Activated CD8-positive, alpha-beta memory T cell treated with anti-CD3 and anti-CD28 coated beads for 36 hours (primary cell): Measurements from ENCODE around the gene CRMP1. TPM values are rescaled to one million over a fixed set of nuclear protein-coding genes. Genes with fewer than 3 reads are reported as not detected.

Experiments used
- CTCF ChIA-PET: fragments of 350-600 bp; sonication (Branson Sonifier 250); formaldehyde crosslinking; loops from one replicate; lab custom pipeline; 2021; ENCODE audit warnings: antibody characterized with exemption; lab: Charles Lee
- POLR2A ChIA-PET: fragments of 350-600 bp; sonication (Branson Sonifier 250); formaldehyde crosslinking; loops from one replicate; lab custom pipeline; 2021; ENCODE audit warnings: antibody characterized with exemption; lab: Charles Lee
- total RNA-seq, 2 experiments: library from RNA; stranded (reverse); gene quantifications; one replicate each; pipeline ENCODE4 v1.2.3, GENCODE V29; 2021

The CRMP1 gene
- total RNA-seq, 2 experiments from 2014 or later, result not detected

GRCh38 chr4:5921101-5921980, 28.5 kb upstream of the CRMP1 start:
- CTCF ChIA-PET, result no interaction called here
- POLR2A ChIA-PET, result no interaction called here

GRCh38 chr4:5919571-5919970, 26.7 kb upstream of the CRMP1 start:
- POLR2A ChIA-PET, result no interaction called here
- CTCF ChIA-PET, result no interaction called here

GRCh38 chr4:5919044-5919443, 26.2 kb upstream of the CRMP1 start:
- ChIA-PET POLR2A (no interaction called here), CTCF (no interaction called here)

- POLR2A ChIA-PET, result no interaction called here
Observed at GRCh38 chr4:5918331-5918985, 25.6 kb upstream of the CRMP1 start.

GRCh38 chr4:5917672-5918071, 24.8 kb upstream of the CRMP1 start:
- CTCF ChIA-PET, result no interaction called here
- POLR2A ChIA-PET, result no interaction called here

More at GRCh38 chr4:5918331-5918985, 25.6 kb upstream of the CRMP1 start:
- CTCF ChIA-PET, result no interaction called here

- ChIA-PET POLR2A (no interaction called here), CTCF (no interaction called here)
Observed at GRCh38 chr4:5916229-5916628, 23.3 kb upstream of the CRMP1 start.

DNA sequence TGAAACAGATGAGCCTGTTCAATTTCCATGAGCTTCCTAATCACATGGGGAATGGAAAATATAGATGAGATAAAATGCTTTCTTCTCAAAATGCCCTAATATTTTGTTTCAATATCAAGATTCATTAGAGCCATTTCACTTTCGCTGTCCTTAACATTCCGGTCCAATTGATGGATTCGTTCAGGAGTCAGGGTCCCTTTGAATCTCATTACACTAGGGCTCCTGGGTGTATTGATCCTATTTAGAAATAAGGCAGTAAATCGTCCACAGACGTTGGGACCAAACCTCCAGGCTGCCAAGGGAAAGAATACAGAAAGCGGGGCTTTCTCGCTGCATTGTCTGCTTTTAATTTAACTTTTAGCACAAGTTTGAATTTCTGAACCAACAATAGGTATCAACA, 20.6 kb upstream of the CRMP1 start:
- POLR2A ChIA-PET, result no interaction called here
- CTCF ChIA-PET, result no interaction called here

DNA sequence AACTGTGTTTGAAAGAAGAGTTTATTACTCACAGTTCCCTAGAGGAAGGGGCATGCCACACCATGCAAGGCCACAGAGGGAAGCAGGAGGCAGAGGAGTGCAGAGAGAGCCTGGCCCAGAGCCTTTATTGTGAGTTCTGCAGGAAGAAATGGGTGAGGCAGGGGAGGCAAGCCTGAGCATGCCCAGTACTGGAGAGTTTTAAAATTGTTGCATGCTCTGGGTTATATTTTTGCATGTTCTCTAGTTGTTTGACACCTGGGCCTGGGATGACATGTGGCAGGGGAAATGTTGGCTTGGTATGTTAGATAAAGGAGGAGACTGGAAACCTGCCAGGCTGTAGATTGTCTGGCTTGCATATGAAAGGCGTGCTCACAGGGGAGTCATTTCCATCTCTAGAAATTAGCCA, 19.7 kb upstream of the CRMP1 start:
- ChIA-PET CTCF (no interaction called here), POLR2A (no interaction called here)

GRCh38 chr4:5908876-5909427, 16.1 kb upstream of the CRMP1 start:
- POLR2A ChIA-PET, result no interaction called here
- CTCF ChIA-PET, result no interaction called here

GRCh38 chr4:5906191-5906590, 13.3 kb upstream of the CRMP1 start:
- POLR2A ChIA-PET, result no interaction called here
- CTCF ChIA-PET, result no interaction called here

- POLR2A ChIA-PET, result no interaction called here
- CTCF ChIA-PET, result no interaction called here
Observed at GRCh38 chr4:5905714-5906113, 12.8 kb upstream of the CRMP1 start.

- CTCF ChIA-PET, result no interaction called here
- POLR2A ChIA-PET, result no interaction called here
Observed at GRCh38 chr4:5900844-5901243, 8.0 kb upstream of the CRMP1 start.

DNA sequence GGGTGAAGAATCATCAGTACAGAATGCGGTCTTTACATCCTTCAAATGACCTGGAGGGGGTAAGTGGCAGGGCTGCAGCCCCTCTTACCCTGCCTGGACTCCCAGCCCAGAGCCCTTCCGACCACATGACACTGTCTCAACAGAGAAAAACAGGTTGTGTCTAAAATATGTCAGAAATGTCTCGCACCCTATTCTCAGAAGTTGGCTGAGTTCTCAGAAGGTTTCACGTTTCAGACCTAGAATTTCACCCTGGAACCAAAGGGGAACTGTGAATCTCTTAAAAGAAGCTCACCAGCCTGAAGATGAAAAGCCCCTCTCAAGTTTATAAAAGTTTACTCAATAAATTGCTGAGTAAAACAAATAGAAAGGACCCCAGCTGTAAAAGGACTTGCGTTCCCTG, 7.0 kb upstream of the CRMP1 start:
- CTCF ChIA-PET, result no interaction called here

GRCh38 chr4:5899396-5899795, 6.5 kb upstream of the CRMP1 start:
- POLR2A ChIA-PET, result no interaction called here
- CTCF ChIA-PET, result interaction anchor here (0.6 kb wide), 1 partner anchor 21 kb away, joined by 5 read pairs; no protein-coding TSS in a partner anchor

More for the DNA sequence above, 7.0 kb upstream of the CRMP1 start:
- POLR2A ChIA-PET, result no interaction called here

- CTCF ChIA-PET, result no interaction called here
- POLR2A ChIA-PET, result no interaction called here
Observed at GRCh38 chr4:5897674-5898073, 4.8 kb upstream of the CRMP1 start.

DNA sequence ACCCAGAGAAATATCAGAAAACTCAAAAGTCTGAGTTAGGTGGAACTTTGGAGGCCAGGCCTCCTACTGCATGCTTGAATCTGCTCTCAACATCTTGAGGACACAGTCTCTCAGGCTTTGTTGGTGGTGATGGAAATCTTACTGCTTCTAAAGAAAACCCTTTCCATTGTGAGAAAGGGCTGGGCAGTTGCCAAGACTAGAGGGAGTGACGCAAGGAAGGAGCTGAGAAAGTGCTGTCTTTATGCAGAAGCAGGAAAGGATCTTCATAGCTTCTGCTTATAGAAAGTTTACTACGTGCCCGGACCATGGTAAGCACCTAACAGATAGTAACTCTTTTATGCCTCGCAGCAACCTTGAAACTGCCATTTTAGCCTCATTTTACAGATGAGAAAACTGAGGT, 2.4 kb upstream of the CRMP1 start:
- CTCF ChIA-PET, result no interaction called here
- POLR2A ChIA-PET, result no interaction called here

GRCh38 chr4:5894266-5894665, 1.4 kb upstream of the CRMP1 start:
- ChIA-PET CTCF (no interaction called here), POLR2A (no interaction called here)

- POLR2A ChIA-PET, result no interaction called here
- CTCF ChIA-PET, result no interaction called here
Observed at GRCh38 chr4:5893591-5893990, 705 bp upstream of the CRMP1 start.

DNA sequence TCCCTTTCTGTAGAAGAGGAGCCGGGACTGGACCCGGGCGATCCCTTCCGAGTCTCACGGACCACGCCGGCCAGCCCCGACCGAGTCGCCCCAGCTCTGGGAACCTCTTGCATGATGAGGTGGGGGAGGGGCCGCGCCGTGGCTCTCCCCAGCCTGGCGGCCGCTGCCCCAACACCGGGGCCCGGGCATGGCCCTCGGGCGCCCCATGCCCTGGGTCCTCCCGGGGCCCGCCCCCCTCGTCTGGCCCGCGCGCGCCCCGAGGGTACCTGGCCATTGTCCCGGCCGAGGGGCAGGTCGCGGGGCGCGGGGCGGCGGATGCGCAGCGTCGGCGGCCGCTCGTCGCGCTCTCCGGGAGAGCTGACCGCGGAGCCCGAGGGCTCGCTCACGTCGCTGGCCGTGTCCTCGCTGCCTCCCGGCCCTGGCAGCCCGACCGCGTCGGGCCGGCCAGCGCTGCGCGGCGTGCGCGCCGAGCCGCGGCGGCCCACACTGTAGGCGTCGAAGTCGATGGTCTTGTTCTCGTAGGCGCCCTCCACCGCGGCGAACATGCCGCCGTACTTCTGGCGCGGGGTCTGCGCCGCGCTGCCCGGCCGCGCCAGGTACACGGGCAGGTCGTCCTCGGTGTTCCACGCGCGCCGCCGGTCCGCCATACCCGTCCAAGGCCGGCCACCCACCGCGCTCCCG, 423 bp downstream of the CRMP1 start:
- CTCF ChIA-PET, result no interaction called here
- POLR2A ChIA-PET, result no interaction called here
